GM19455 (cell line): Measurements from ENCODE around the gene EPB41.
"Not testable (repeated sequence)": the region's sequence is repeated elsewhere in the genome, so short reads cannot be mapped to it uniquely, and the experiment has no call there.

ENCODE experiments used
- ATAC-seq: cut with Tn5 transposase; IDR thresholded peaks from one replicate; pipeline ENCODE4 v1.9.1; 2021; ENCODE audit not compliant: unreplicated experiment

The EPB41 gene

GRCh38 chr1:29124366-29125236, 210.2 kb downstream of the EPB41 start:
- no peak for ATAC-seq

GRCh38 chr1:29125237-29125641, 210.9 kb downstream of the EPB41 start:
- no peak for ATAC-seq

GRCh38 chr1:29125788-29126187, 211.4 kb downstream of the EPB41 start:
- no peak for ATAC-seq

- ATAC-seq: no peak
These were observed 211.8 kb downstream of the EPB41 start for GRCh38 chr1:29126198-29126597.

- ATAC-seq: no peak
These were observed 214.4 kb downstream of the EPB41 start for GRCh38 chr1:29128739-29129138.

- no peak for ATAC-seq
These were observed 215.5 kb downstream of the EPB41 start for GRCh38 chr1:29129916-29130315.

- not testable (repeated sequence) for ATAC-seq
These were observed 216.7 kb downstream of the EPB41 start for GRCh38 chr1:29131056-29131455.

GRCh38 chr1:29133861-29134694, 219.7 kb downstream of the EPB41 start:
- ATAC-seq: no peak

GRCh38 chr1:29134695-29135028, 220.3 kb downstream of the EPB41 start:
- ATAC-seq: no peak

GRCh38 chr1:29136391-29136915, 222.1 kb downstream of the EPB41 start:
- ATAC-seq: no peak

- no peak for ATAC-seq
These were observed 228.3 kb downstream of the EPB41 start for GRCh38 chr1:29142714-29143113.

- ATAC-seq: no peak
These were observed 229.8 kb downstream of the EPB41 start for GRCh38 chr1:29144178-29144577.

GRCh38 chr1:29145739-29146437, 231.5 kb downstream of the EPB41 start:
- no peak for ATAC-seq

- no peak for ATAC-seq
These were observed 234.5 kb downstream of the EPB41 start for GRCh38 chr1:29148656-29149491.

- ATAC-seq: not testable (repeated sequence)
These were observed 236.0 kb downstream of the EPB41 start for GRCh38 chr1:29150346-29150745.

- no peak for ATAC-seq
These were observed 237.9 kb downstream of the EPB41 start for GRCh38 chr1:29152046-29152805.

GRCh38 chr1:29156543-29157268, 242.3 kb downstream of the EPB41 start:
- ATAC-seq: no peak

- ATAC-seq: no peak
These were observed 242.9 kb downstream of the EPB41 start for GRCh38 chr1:29157269-29157601.

GRCh38 chr1:29159773-29160172, 245.4 kb downstream of the EPB41 start:
- no peak for ATAC-seq
